Neutrophil (primary cell): ENCODE results near the gene CISH.

ENCODE experiments used
- H3K27ac ChIP-seq: fragments of 200-600 bp; sonication (generic); 2 replicates; pipeline ENCODE4 v1.5.1; 2016; ENCODE audit warnings: mild to moderate bottlenecking, moderate library complexity
- H3K27me3 ChIP-seq: fragments of 200-600 bp; sonication (generic); 2 replicates; pipeline ENCODE4 v1.6.0; 2016; ENCODE audit warnings: mild to moderate bottlenecking
- H3K36me3 ChIP-seq: fragments of 200-600 bp; sonication (generic); 2 replicates; pipeline ENCODE4 v1.5.1; 2017
- H3K4me1 ChIP-seq, 2 experiments: fragments of 200-600 bp in 1 of 2; sonication (generic) in 1 of 2; 1 replicate in 1 of 2; 2 replicates in 1 of 2; pipeline versions ENCODE4 v1.5.1 to v1.6.1; 2013 to 2016; ENCODE audit warnings: low read depth in 1 of 2, low read length in 1 of 2, mild to moderate bottlenecking in 1 of 2, moderate library complexity in 1 of 2; ENCODE audit not compliant: control insufficient read depth in 1 of 2, insufficient read depth in 1 of 2
- H3K4me3 ChIP-seq, 2 experiments: fragments of 200-600 bp in 1 of 2; sonication (generic) in 1 of 2; 1 replicate in 1 of 2; 2 replicates in 1 of 2; pipeline ENCODE4 v1.5.1; 2013 to 2016; ENCODE audit warnings: low read depth in 1 of 2, low read length in 1 of 2, mild to moderate bottlenecking in 1 of 2, moderate library complexity in 1 of 2
- H3K9me3 ChIP-seq: fragments of 200-600 bp; sonication (generic); 2 replicates; pipeline ENCODE4 v1.5.1; 2016
- CTCF ChIP-seq: fragments of 200-600 bp; sonication (generic); IDR thresholded peaks from 2 replicates; pipeline ENCODE4 v1.5.1; 2016; ENCODE audit warnings: antibody characterized with exemption

The CISH gene

GRCh38 chr3:50630394-50630793 lies 18.8 kb upstream of the CISH start:
- Histone ChIP-seq H3K27ac (peak overlapping the region; percentile 87), H3K4me1 (peaks cover 93 to 96% of the 10 kb centered on the region in 2 experiments)
- TF ChIP-seq CTCF = no peak

GRCh38 chr3:50628601-50629000 lies 17.0 kb upstream of the CISH start:
- Histone ChIP-seq H3K27ac (peak overlapping the region; percentile 87), H3K36me3 (peaks cover 7% of the 10 kb centered on the region), H3K27me3 (no peaks in the 10 kb centered on the region), H3K9me3 (no peaks in the 10 kb centered on the region), H3K4me3 (no peak overlapping the region), H3K4me1 (peaks cover 97 to 100% of the 10 kb centered on the region in 2 experiments)
- no peak for TF ChIP-seq CTCF

More at GRCh38 chr3:50630394-50630793, 18.8 kb upstream of the CISH start:
- no peaks in the 10 kb centered on the region for H3K27me3 ChIP-seq
- no peaks in the 10 kb centered on the region for H3K9me3 ChIP-seq
- no peak overlapping the region for H3K4me3 ChIP-seq
- peaks cover 12% of the 10 kb centered on the region for H3K36me3 ChIP-seq

- no peaks in the 10 kb centered on the region for H3K9me3 ChIP-seq
- TF ChIP-seq CTCF = peak; percentile 12
- no peaks in the 10 kb centered on the region for H3K27me3 ChIP-seq
- peaks cover 13% of the 10 kb centered on the region for H3K36me3 ChIP-seq
- peaks cover 97 to 100% of the 10 kb centered on the region in 2 experiments for H3K4me1 ChIP-seq
- H3K27ac ChIP-seq = peak overlapping the region; percentile 87
- no peak overlapping the region for H3K4me3 ChIP-seq
Observed at GRCh38 chr3:50627407-50628051, 16.0 kb upstream of the CISH start.

GRCh38 chr3:50626401-50626800 lies 14.8 kb upstream of the CISH start:
- H3K27me3 ChIP-seq = no peaks in the 10 kb centered on the region
- H3K9me3 ChIP-seq = no peaks in the 10 kb centered on the region
- no peak for TF ChIP-seq CTCF
- peaks cover 97 to 100% of the 10 kb centered on the region in 2 experiments for H3K4me1 ChIP-seq
- H3K36me3 ChIP-seq = peaks cover 16% of the 10 kb centered on the region
- H3K27ac ChIP-seq = peak overlapping the region; percentile 99
- H3K4me3 ChIP-seq = no peak overlapping the region

- no peak for TF ChIP-seq CTCF
- peak overlapping the region; percentile 99 for H3K27ac ChIP-seq
Observed at GRCh38 chr3:50625231-50626182, 13.9 kb upstream of the CISH start.

More at GRCh38 chr3:50625231-50626182, 13.9 kb upstream of the CISH start:
- Histone ChIP-seq H3K9me3 (no peaks in the 10 kb centered on the region), H3K4me3 (peak overlapping the region in 1 of 2 experiments; percentile 32), H3K36me3 (peaks cover 16% of the 10 kb centered on the region), H3K4me1 (peaks cover 97 to 100% of the 10 kb centered on the region in 2 experiments), H3K27me3 (no peaks in the 10 kb centered on the region)
